Mammary epithelial cell (primary cell): ENCODE measurements around the gene KDM4B.

Experiments used
- CTCF ChIP-seq, 2 donors: IDR thresholded peaks in 1 of 2; conservative IDR thresholded peaks in 1 of 2; 2 replicates each; pipeline ENCODE4 v1.5.1; 2011 to 2012; ENCODE audit warnings: inconsistent platforms in 2 of 2, low read length in 2 of 2, mild to moderate bottlenecking in 2 of 2, control low read depth in 1 of 2, low read depth in 1 of 2; ENCODE audit not compliant: insufficient read depth in 1 of 2; ENCODE audit errors: extremely low read depth in 1 of 2
- EZH2 ChIP-seq: IDR thresholded peaks from 2 replicates; pipeline ENCODE4 v1.6.1; 2012; ENCODE audit warnings: low read length, inconsistent platforms, borderline replicate concordance

GRCh38 chr19:5130371-5131030, 161.6 kb downstream of the KDM4B start:
- no peak for TF ChIP-seq CTCF (conservative IDR thresholded peaks at IDR 0.05 in 1 of 2, IDR thresholded peaks at IDR 0.05 in 1 of 2; ENCODE audit: extremely low read depth in 1 of 2, insufficient read depth in 1 of 2, low read depth in 1 of 2, low read length in 2 of 2)
- TF ChIP-seq EZH2 = no peak
